HUDEP-2 (cell line): ENCODE data around the gene EFNB1.

Source experiments
- DNase-seq, 76 experiments: peaks; one replicate each; lab custom pipeline; 2025; ENCODE audit not compliant: unreplicated experiment in 76 of 76; lab: John Stamatoyannopoulos, UW

Gene EFNB1

DNA sequence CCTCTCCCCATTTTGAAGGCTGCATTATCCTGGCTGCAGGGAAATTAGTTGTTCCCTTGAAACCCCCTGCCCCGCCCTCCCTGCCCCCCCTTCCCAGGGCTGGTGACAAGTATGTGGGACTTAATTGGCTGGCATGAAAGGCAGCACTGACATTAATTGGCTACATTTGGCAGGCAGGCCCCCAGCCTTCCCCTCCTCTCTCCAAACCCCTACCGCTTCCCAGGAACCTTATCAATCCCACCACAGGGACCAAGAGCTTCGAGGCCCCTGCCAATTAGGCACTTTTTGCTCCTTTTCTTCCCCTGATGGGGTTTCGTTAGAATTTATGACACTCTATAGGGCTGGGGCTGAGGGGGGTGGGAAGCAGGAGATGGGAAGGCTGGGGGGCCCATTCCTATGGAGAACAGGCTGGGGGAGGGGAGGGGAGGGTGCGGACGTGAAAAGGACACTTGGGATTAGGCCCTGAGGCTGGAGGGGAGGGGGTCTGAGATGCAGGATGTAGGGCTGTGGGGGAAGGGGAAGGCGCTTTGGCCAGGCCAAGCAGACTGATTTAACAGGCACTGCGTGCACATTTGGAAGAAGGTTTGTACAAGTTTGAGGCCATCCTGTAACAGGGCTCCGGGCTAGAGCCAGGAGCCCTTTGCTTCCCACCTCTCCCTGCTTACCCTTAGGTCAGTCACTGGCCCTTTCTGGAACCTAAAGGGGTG is 52.2 kb downstream of the EFNB1 start:
- DNase-seq = no peak

GRCh38 chrX:68881911-68882310 is 53.1 kb downstream of the EFNB1 start:
- DNase-seq = no peak

GRCh38 chrX:68883800-68884199 is 55.0 kb downstream of the EFNB1 start:
- DNase-seq = no peak

DNA sequence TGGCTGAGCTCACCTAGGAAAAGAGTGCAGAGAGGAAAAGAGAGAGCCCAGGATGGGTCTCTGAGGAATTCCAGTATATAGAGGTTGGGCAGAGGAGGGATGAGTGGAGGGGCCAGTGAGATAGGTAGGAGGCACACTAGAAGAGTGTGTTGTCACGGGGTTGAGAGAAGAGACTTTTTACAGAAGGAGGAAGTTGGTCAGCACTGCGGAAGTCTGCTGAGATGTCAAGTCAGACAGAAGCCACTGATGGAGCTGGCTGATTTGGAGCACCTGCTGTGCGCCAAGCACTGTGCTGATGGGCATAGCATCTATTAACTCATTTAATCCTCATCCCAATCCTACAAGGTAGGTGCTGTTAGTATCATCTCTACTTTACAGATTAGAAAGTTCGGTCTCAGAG is 60.4 kb downstream of the EFNB1 start:
- DNase-seq = no peak
